Gastrocnemius medialis (tissue), 4 donors: Measurements from ENCODE around the gene NTM.

Experiments
- CTCF ChIP-seq, 5 experiments: fragments of 450-650 bp in 3 of 5; fragments of 200-600 bp in 2 of 5; sonication (generic) in 2 of 5; IDR thresholded peaks in 4 of 5; conservative IDR thresholded peaks in 1 of 5; 1 replicate in 4 of 5; 2 replicates in 1 of 5; pipeline ENCODE4 v1.5.1; 2016 to 2019; ENCODE audit warnings: antibody characterized with exemption in 5 of 5, mild to moderate bottlenecking in 3 of 5, moderate library complexity in 3 of 5
- POLR2A ChIP-seq, 2 donors: fragments of 450-650 bp; IDR thresholded peaks; one replicate each; pipeline ENCODE4 v1.6.1; 2017; ENCODE audit warnings: antibody characterized with exemption in 2 of 2, mild to moderate bottlenecking in 2 of 2, moderate library complexity in 2 of 2

GRCh38 chr11:131581046-131581445 lies 210.6 kb downstream of the NTM start:
- TF ChIP-seq CTCF (IDR thresholded peaks at IDR 0.05 in 4 of 5, conservative IDR thresholded peaks at IDR 0.05 in 1 of 5) (no peak), POLR2A (IDR thresholded peaks at IDR 0.05) (no peak)
